ACC112 (cell line): ENCODE results near the gene MLN.

ENCODE experiments used
- H2AFZ ChIP-seq: fragments of 200-600 bp; sonication (generic); one replicate; pipeline ENCODE4 v1.6.0; 2017; ENCODE audit warnings: antibody characterized with exemption, low read length; ENCODE audit not compliant: unreplicated experiment
- H3K27ac ChIP-seq: fragments of 200-600 bp; sonication (generic); 2 replicates; pipeline ENCODE4 v1.5.1; 2014; ENCODE audit warnings: low read depth, mild to moderate bottlenecking, antibody characterized with exemption, low read length, moderate library complexity
- H3K27me3 ChIP-seq: fragments of 200-600 bp; sonication (generic); 2 replicates; pipeline ENCODE4 v1.6.1; 2014; ENCODE audit warnings: mild to moderate bottlenecking, antibody characterized with exemption, low read length, moderate library complexity, mixed read lengths; ENCODE audit not compliant: insufficient read depth
- H3K36me3 ChIP-seq: fragments of 200-600 bp; sonication (generic); 2 replicates; pipeline ENCODE4 v1.6.1; 2016; ENCODE audit warnings: mild to moderate bottlenecking, antibody characterized with exemption, low read length, moderate library complexity, mixed read lengths; ENCODE audit not compliant: insufficient read depth
- H3K4me1 ChIP-seq: fragments of 200-600 bp; sonication (generic); one replicate; pipeline ENCODE4 v1.6.1; 2016; ENCODE audit warnings: low read length, mixed read lengths; ENCODE audit not compliant: insufficient read depth, unreplicated experiment, control insufficient read depth
- H3K4me3 ChIP-seq: fragments of 200-600 bp; sonication (generic); 2 replicates; pipeline ENCODE4 v1.5.1; 2014; ENCODE audit warnings: mild to moderate bottlenecking, low read depth, low read length
- H3K79me2 ChIP-seq: fragments of 200-600 bp; sonication (generic); one replicate; pipeline ENCODE4 v1.6.0; 2016; ENCODE audit warnings: low read length; ENCODE audit not compliant: control insufficient read depth, unreplicated experiment, insufficient read depth

The MLN gene

GRCh38 chr6:33770124-33770832, 33.5 kb downstream of the MLN start:
- H3K4me1 ChIP-seq: peaks cover 49% of the 10 kb centered on the region
- H3K4me3 ChIP-seq: no peak overlapping the region
- no peaks in the 10 kb centered on the region for H3K27me3 ChIP-seq
- peaks cover 6% of the 10 kb centered on the region; the same call in 1 of the 2 replicates for H3K36me3 ChIP-seq
- peak overlapping the region; percentile 80 for H3K27ac ChIP-seq
- H2AFZ ChIP-seq: no peak overlapping the region
- no peaks in the 10 kb centered on the region for H3K79me2 ChIP-seq

GRCh38 chr6:33769248-33769821, 34.5 kb downstream of the MLN start:
- no peak overlapping the region for H3K4me3 ChIP-seq
- no peaks in the 10 kb centered on the region for H3K27me3 ChIP-seq
- H3K4me1 ChIP-seq: peaks cover 49% of the 10 kb centered on the region
- H2AFZ ChIP-seq: no peak overlapping the region
- peaks cover 6% of the 10 kb centered on the region; the same call in 1 of the 2 replicates for H3K36me3 ChIP-seq
- H3K27ac ChIP-seq: no peak overlapping the region
- H3K79me2 ChIP-seq: no peaks in the 10 kb centered on the region

- no peaks in the 10 kb centered on the region for H3K27me3 ChIP-seq
These were observed 35.1 kb downstream of the MLN start for GRCh38 chr6:33768644-33769120.

GRCh38 chr6:33766921-33767907, 36.6 kb downstream of the MLN start:
- Histone ChIP-seq H3K36me3 (peaks cover 2% of the 10 kb centered on the region; the same call in 1 of the 2 replicates), H3K4me3 (no peak overlapping the region), H3K79me2 (no peaks in the 10 kb centered on the region), H3K27ac (no peak overlapping the region), H2AFZ (no peak overlapping the region), H3K27me3 (no peaks in the 10 kb centered on the region), H3K4me1 (peaks cover 32% of the 10 kb centered on the region)

More at GRCh38 chr6:33768644-33769120, 35.1 kb downstream of the MLN start:
- Histone ChIP-seq H2AFZ (no peak overlapping the region), H3K27ac (no peak overlapping the region), H3K79me2 (no peaks in the 10 kb centered on the region), H3K4me3 (no peak overlapping the region), H3K4me1 (peaks cover 46% of the 10 kb centered on the region), H3K36me3 (peaks cover 6% of the 10 kb centered on the region; the same call in 1 of the 2 replicates)

GRCh38 chr6:33765368-33765767, 38.4 kb downstream of the MLN start:
- Histone ChIP-seq H3K27me3 (no peaks in the 10 kb centered on the region), H3K36me3 (no peaks in the 10 kb centered on the region)

GRCh38 chr6:33764036-33764435, 39.8 kb downstream of the MLN start:
- Histone ChIP-seq H3K4me3 (no peak overlapping the region), H3K4me1 (peaks cover 18% of the 10 kb centered on the region), H3K27ac (no peak overlapping the region), H3K27me3 (no peaks in the 10 kb centered on the region), H3K79me2 (no peaks in the 10 kb centered on the region), H3K36me3 (no peaks in the 10 kb centered on the region), H2AFZ (no peak overlapping the region)

More at GRCh38 chr6:33765368-33765767, 38.4 kb downstream of the MLN start:
- no peak overlapping the region for H3K27ac ChIP-seq
- H3K4me1 ChIP-seq: peaks cover 29% of the 10 kb centered on the region
- no peak overlapping the region for H3K4me3 ChIP-seq
- H3K79me2 ChIP-seq: no peaks in the 10 kb centered on the region
- no peak overlapping the region for H2AFZ ChIP-seq

GRCh38 chr6:33763483-33763882, 40.3 kb downstream of the MLN start:
- H3K27me3 ChIP-seq: no peaks in the 10 kb centered on the region
- H3K79me2 ChIP-seq: no peaks in the 10 kb centered on the region
- H2AFZ ChIP-seq: no peak overlapping the region
- H3K4me3 ChIP-seq: no peak overlapping the region
- H3K36me3 ChIP-seq: no peaks in the 10 kb centered on the region
- peaks cover 14% of the 10 kb centered on the region for H3K4me1 ChIP-seq
- H3K27ac ChIP-seq: no peak overlapping the region

- Histone ChIP-seq H2AFZ (no peak overlapping the region), H3K27me3 (no peaks in the 10 kb centered on the region)
These were observed 41.1 kb downstream of the MLN start for GRCh38 chr6:33762713-33763112.

GRCh38 chr6:33761922-33762629, 41.7 kb downstream of the MLN start:
- H2AFZ ChIP-seq: no peak overlapping the region
- no peaks in the 10 kb centered on the region for H3K27me3 ChIP-seq
- peaks cover 14% of the 10 kb centered on the region for H3K4me1 ChIP-seq
- H3K36me3 ChIP-seq: no peaks in the 10 kb centered on the region
- H3K79me2 ChIP-seq: no peaks in the 10 kb centered on the region
- H3K27ac ChIP-seq: no peak overlapping the region
- no peak overlapping the region for H3K4me3 ChIP-seq

More at GRCh38 chr6:33762713-33763112, 41.1 kb downstream of the MLN start:
- Histone ChIP-seq H3K4me3 (no peak overlapping the region), H3K27ac (no peak overlapping the region), H3K36me3 (no peaks in the 10 kb centered on the region), H3K79me2 (no peaks in the 10 kb centered on the region), H3K4me1 (peaks cover 14% of the 10 kb centered on the region)

GRCh38 chr6:33761581-33761921, 42.3 kb downstream of the MLN start:
- Histone ChIP-seq H2AFZ (no peak overlapping the region), H3K27me3 (no peaks in the 10 kb centered on the region), H3K4me1 (peaks cover 14% of the 10 kb centered on the region), H3K36me3 (no peaks in the 10 kb centered on the region), H3K4me3 (no peak overlapping the region), H3K27ac (no peak overlapping the region), H3K79me2 (no peaks in the 10 kb centered on the region)
